ENCODE results near the gene PRAC2. TPM values are rescaled to one million over a fixed set of nuclear protein-coding genes. Genes with fewer than 3 reads are reported as not detected.
A peak's percentile ranks its signal among the peaks of the same experiment; 100 is the strongest.

Gene PRAC2
- total and polyA plus RNA-seq, 2 experiments from 2014 or later, result not detected

DNA sequence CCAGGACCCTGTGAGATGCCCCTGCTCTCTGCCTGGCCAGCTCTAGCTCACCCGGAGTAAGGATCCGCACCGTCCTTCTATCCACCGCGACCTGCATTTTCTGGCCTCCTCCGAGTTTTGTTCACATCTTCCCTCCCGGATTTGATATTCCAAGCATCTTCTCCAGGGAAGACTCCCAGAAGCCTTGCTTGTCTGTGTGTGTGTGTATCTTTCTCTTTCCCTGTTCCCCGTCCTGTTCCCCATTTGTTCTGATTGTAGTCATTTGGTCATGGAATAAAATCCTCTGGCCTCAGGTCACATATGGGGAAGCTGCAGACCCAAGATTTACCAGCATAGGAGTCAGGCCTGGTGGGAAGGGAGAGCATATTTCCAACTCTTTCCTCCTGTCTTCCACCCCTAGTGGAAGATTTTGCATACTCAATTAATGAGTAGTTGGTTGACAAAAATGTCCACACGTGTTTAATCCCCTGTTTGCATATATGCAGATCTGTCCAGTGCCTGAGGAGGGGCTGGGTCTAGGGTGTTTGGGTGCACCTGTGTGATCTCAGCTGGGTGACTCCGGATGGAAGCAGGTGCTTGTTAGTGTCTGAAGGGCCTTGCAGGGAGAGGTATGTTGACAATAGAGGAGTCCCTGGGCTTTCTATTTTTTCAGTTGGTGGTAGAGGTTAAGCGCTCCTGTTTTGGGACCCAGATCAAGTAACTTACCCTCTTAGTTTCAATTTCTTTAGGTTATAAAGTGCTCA, 2.5 kb upstream of the PRAC2 start:
- Histone ChIP-seq H3K9me2 (ENCODE audit: insufficient read depth) (no peaks in the 10 kb centered on the region), H3F3A (ENCODE audit: insufficient read depth) (no peaks in the 10 kb centered on the region), H3K4me1 (ENCODE audit: insufficient read depth) (no peaks in the 10 kb centered on the region), H3K79me2 (ENCODE audit: insufficient read depth) (no peaks in the 10 kb centered on the region), H3K9ac (no peak overlapping the region), H3K9me3 (ENCODE audit: low read depth) (no peaks in the 10 kb centered on the region), H3K27ac (no peak overlapping the region), H3K4me2 (ENCODE audit: unreplicated experiment) (no peak overlapping the region), H2AFZ (no peak overlapping the region), H3K36me3 (ENCODE audit: low read depth) (no peaks in the 10 kb centered on the region), H3K4me3 (no peak overlapping the region), H4K20me1 (ENCODE audit: insufficient read depth) (no peaks in the 10 kb centered on the region), H3K27me3 (replicated peaks; ENCODE audit: insufficient read depth) (peaks cover 99% of the 10 kb centered on the region)
- TF ChIP-seq EZH2phosphoT487 (IDR thresholded peaks at IDR 0.05; ENCODE audit: insufficient read depth, low read depth) (no peak), EZH2 (IDR thresholded peaks at IDR 0.05; ENCODE audit: insufficient read depth, poor library complexity, severe bottlenecking) (no peak)
- in situ Hi-C loops (cut with MboI), result no loop called here
- no peak for DNase-seq
- 28 to 41% methylated on average over 11 of the region's 11 CpGs for WGBS, 2 experiments (ENCODE audit: low coverage in 1 of 2, low lambda C conversion rate in 2 of 2, missing lambda C conversion rate in 2 of 2)

DNA sequence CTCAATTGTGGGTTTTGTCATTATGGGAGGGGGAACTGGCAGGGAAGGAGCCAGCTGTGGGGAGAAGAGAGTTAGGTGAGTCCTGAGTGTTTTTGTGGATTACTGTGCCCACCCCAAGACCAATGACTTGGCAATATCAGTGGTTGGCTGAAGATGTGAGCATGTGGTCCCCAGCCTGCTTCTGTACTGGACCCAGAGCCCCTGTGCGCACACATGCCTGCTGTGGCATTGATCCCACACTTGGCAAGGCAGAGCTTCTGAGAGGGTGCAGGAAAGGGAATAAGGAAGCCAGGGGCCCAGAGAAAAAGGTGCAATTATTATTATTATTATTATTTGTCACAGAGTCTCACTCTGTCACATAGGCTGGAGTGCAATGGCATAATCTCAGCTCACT, 2.0 kb upstream of the PRAC2 start:
- no peak for DNase-seq
- Histone ChIP-seq H3K79me2 (ENCODE audit: insufficient read depth) (no peaks in the 10 kb centered on the region), H2AFZ (no peak overlapping the region), H3K27me3 (replicated peaks; ENCODE audit: insufficient read depth) (peaks cover 99% of the 10 kb centered on the region), H3K36me3 (ENCODE audit: low read depth) (no peaks in the 10 kb centered on the region), H3K9me2 (ENCODE audit: insufficient read depth) (no peaks in the 10 kb centered on the region), H4K20me1 (ENCODE audit: insufficient read depth) (no peaks in the 10 kb centered on the region), H3K27ac (no peak overlapping the region), H3K4me3 (no peak overlapping the region), H3K4me2 (ENCODE audit: unreplicated experiment) (no peak overlapping the region), H3F3A (ENCODE audit: insufficient read depth) (no peaks in the 10 kb centered on the region), H3K9ac (no peak overlapping the region), H3K9me3 (ENCODE audit: low read depth) (no peaks in the 10 kb centered on the region), H3K4me1 (ENCODE audit: insufficient read depth) (no peaks in the 10 kb centered on the region)
- WGBS, 2 experiments (ENCODE audit: low coverage in 1 of 2, low lambda C conversion rate in 2 of 2, missing lambda C conversion rate in 2 of 2), result 88 to 93% methylated on average over 1 of the region's 1 CpG
- in situ Hi-C loops (cut with MboI), result no loop called here
- TF ChIP-seq EZH2phosphoT487 (IDR thresholded peaks at IDR 0.05; ENCODE audit: insufficient read depth, low read depth) (no peak), EZH2 (IDR thresholded peaks at IDR 0.05; ENCODE audit: insufficient read depth, poor library complexity, severe bottlenecking) (no peak)

DNA sequence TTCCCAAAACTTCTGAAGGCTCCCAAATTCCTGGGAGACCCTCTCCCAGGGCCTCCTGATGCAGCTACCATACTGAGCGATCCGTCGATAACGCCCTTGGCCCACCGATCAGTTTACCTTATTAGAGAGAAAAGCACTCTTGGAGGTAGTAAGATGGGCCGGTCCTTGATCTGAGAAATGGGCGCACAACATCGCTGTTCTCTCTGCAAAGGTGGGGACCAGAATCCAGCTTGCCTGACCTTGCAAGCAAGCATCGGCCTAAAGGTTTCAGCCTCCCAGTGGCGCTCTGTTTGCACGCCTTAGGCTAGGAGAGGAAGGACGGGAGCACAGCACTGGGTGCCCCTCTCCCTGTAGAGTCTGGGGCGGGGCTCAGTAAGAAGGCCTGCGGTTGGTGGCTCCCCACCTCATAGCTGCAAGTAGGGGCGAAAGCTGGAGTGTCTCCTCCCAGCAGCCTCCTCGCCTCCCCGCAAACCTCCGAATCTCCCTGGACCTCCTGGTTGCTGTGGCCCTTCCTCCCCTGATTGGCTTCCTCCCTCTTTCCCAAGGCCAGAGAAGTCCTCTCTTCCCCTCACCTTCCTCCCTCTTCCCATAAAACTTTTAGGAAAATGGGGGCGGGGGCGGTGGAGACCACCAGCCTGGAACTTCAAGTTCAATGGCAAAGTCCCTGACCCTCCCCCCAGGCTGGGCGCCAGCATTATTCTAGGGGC, 631 bp upstream of the PRAC2 start, which contains the start of gene PRAC1:
TSS of gene PRAC1 (minus strand) at position 318 of the 707 bp plus-strand sequence. CDS start at position 192, 126 bp downstream.
- no peak within 1 kb of the TSS; the same call in 1 of the 2 replicates for H3K4me3 ChIP-seq
- no peak within 1 kb of the TSS for H3K4me2 ChIP-seq (ENCODE audit: unreplicated experiment)
- DNase-seq, result no peak
- H4K20me1 ChIP-seq (ENCODE audit: insufficient read depth), result no peaks in the 10 kb centered on the region
- WGBS, 2 experiments (ENCODE audit: low coverage in 1 of 2, low lambda C conversion rate in 2 of 2, missing lambda C conversion rate in 2 of 2), result 21 to 23% methylated on average over 21 of the region's 21 CpGs
- no peaks in the 10 kb centered on the region for H3K36me3 ChIP-seq (ENCODE audit: low read depth)
- no peak for TF ChIP-seq EZH2phosphoT487 (IDR thresholded peaks at IDR 0.05; ENCODE audit: insufficient read depth, low read depth)
- H3K79me2 ChIP-seq (ENCODE audit: insufficient read depth), result no peaks in the 10 kb centered on the region
- no peak within 1 kb of the TSS for H3K9ac ChIP-seq
- no peak within 1 kb of the TSS for H2AFZ ChIP-seq
- H3K4me1 ChIP-seq (ENCODE audit: insufficient read depth), result no peaks in the 10 kb centered on the region
- H3F3A ChIP-seq (ENCODE audit: insufficient read depth), result no peaks in the 10 kb centered on the region
- H3K9me3 ChIP-seq (ENCODE audit: low read depth), result no peaks in the 10 kb centered on the region
- in situ Hi-C loops (cut with MboI), result no loop called here
- peaks cover 99% of the 10 kb centered on the region for H3K27me3 ChIP-seq (replicated peaks; ENCODE audit: insufficient read depth)
- H3K27ac ChIP-seq, result no peak within 1 kb of the TSS
- H3K9me2 ChIP-seq (ENCODE audit: insufficient read depth), result no peaks in the 10 kb centered on the region

DNA sequence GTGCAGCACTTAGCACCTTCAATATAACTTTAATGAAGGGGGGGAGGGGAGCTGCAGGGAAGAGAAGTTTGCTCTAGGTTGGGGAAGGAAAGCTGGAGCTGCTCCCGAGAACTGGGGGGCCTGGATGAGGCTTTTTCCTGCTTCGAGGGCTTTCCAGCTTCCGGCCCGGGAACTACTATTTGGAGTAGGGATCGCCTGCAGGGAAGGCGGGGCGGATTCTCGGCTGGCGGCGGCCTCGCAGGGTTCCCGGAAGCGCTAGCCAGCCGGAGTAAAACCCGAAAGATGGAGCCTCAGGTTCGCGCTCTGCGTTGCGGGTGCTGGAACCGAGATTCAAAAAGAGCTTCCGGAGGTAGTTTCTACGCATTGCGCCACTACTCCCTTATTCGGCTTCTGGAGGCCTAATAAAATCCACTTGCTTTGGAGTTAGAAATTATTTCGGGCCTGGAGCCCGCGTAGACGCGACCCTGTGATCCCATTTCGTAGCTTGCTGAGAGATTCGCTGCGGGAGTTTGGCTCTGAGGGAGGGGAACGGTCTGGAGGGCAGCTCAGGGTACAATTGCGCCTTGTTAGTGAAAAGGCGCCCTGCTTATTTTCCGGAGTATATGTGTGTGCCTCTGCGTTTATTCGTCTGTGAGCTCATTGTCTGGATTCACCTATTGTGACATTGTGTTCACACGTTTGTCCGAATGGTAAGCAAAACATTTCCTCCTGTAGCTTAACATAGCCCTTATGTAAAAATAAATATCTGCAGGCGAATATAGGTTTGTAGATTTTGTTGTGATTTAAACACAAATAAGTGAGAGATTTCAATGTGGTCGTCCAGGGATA, 652 bp downstream of the PRAC2 start:
- H3K36me3 ChIP-seq (ENCODE audit: low read depth), result no peaks in the 10 kb centered on the region
- no peaks in the 10 kb centered on the region for H3K4me1 ChIP-seq (ENCODE audit: insufficient read depth)
- H3K79me2 ChIP-seq (ENCODE audit: insufficient read depth), result no peaks in the 10 kb centered on the region
- no peak overlapping the region for H2AFZ ChIP-seq
- peak; percentile 67 for TF ChIP-seq EZH2 (IDR thresholded peaks at IDR 0.05; ENCODE audit: insufficient read depth, poor library complexity, severe bottlenecking)
- 0 out of 2 replicates have a peak, but pooled peaks have one; percentile 38 for TF ChIP-seq EZH2phosphoT487 (IDR thresholded peaks at IDR 0.05; ENCODE audit: insufficient read depth, low read depth)
- H3K9me3 ChIP-seq (ENCODE audit: low read depth), result no peaks in the 10 kb centered on the region
- no peaks in the 10 kb centered on the region for H4K20me1 ChIP-seq (ENCODE audit: insufficient read depth)
- DNase-seq, result no peak
- no peak overlapping the region for H3K9ac ChIP-seq
- H3K4me3 ChIP-seq, result no peak overlapping the region; the same call in 1 of the 2 replicates
- no peaks in the 10 kb centered on the region for H3K9me2 ChIP-seq (ENCODE audit: insufficient read depth)
- H3F3A ChIP-seq (ENCODE audit: insufficient read depth), result no peaks in the 10 kb centered on the region
- no peak overlapping the region for H3K4me2 ChIP-seq (ENCODE audit: unreplicated experiment)
- WGBS, 2 experiments (ENCODE audit: low coverage in 1 of 2, low lambda C conversion rate in 2 of 2, missing lambda C conversion rate in 2 of 2), result 33 to 34% methylated on average over 42 of the region's 42 CpGs
- H3K27ac ChIP-seq, result no peak overlapping the region
- H3K27me3 ChIP-seq (replicated peaks; ENCODE audit: insufficient read depth), result peaks cover 99% of the 10 kb centered on the region
- in situ Hi-C loops (cut with MboI), result no loop called here

Data from GM23248 (cell line).